ENCODE data around the gene PNPO. TPM values are rescaled to one million over a fixed set of nuclear protein-coding genes. Genes with fewer than 3 reads are reported as not detected.
"Not testable (repeated sequence)": the region's sequence is repeated elsewhere in the genome, so short reads cannot be mapped to it uniquely, and the experiment has no call there.

PNPO gene
- total RNA-seq, 2 experiments from 2014 or later = 32.5 to 32.8 TPM

- Mint-ChIP-seq H3K4me1 (peaks cover 3% of the 10 kb centered on the region), H3K36me3 (peaks cover 17% of the 10 kb centered on the region), H3K4me3 (no peak overlapping the region), H3K27me3 (no peaks in the 10 kb centered on the region), H3K27ac (no peak overlapping the region), H3K9me3 (no peaks in the 10 kb centered on the region)
- DNase-seq = no peak
- POLR2A ChIA-PET = no interaction called here
- no peak for ATAC-seq (ENCODE audit: low read depth)
These were observed 13.0 kb upstream of the PNPO start for GRCh38 chr17:47928415-47928814.

GRCh38 chr17:47929218-47930000 lies 12.0 kb upstream of the PNPO start:
- no peak overlapping the region for H3K27ac Mint-ChIP-seq

GRCh38 chr17:47931848-47932247 lies 9.5 kb upstream of the PNPO start:
- Mint-ChIP-seq H3K27ac (peak overlapping the region; percentile 42), H3K4me1 (peaks cover 5% of the 10 kb centered on the region), H3K36me3 (peaks cover 11% of the 10 kb centered on the region), H3K9me3 (no peaks in the 10 kb centered on the region), H3K4me3 (no peak overlapping the region), H3K27me3 (no peaks in the 10 kb centered on the region)
- ATAC-seq (ENCODE audit: low read depth) (no peak), DNase-seq (no peak)
- POLR2A ChIA-PET = interaction anchor here (1.1 to 1.3 kb wide), 2 partner anchors 9 to 10 kb away, joined by 3 to 7 read pairs; partner anchors contain the start of gene PNPO

More at GRCh38 chr17:47929218-47930000, 12.0 kb upstream of the PNPO start:
- POLR2A ChIA-PET = interaction anchor here (0.6 kb wide), 1 partner anchor 253 kb away, joined by 6 read pairs; no protein-coding TSS in a partner anchor
- peaks cover 3% of the 10 kb centered on the region for H3K4me1 Mint-ChIP-seq
- H3K27me3 Mint-ChIP-seq = no peaks in the 10 kb centered on the region
- peaks cover 17% of the 10 kb centered on the region for H3K36me3 Mint-ChIP-seq
- H3K9me3 Mint-ChIP-seq = no peaks in the 10 kb centered on the region
- no peak overlapping the region for H3K4me3 Mint-ChIP-seq
- ATAC-seq (ENCODE audit: low read depth) (no peak), DNase-seq (no peak)

GRCh38 chr17:47934856-47935255 lies 6.5 kb upstream of the PNPO start:
- H3K27me3 Mint-ChIP-seq = no peaks in the 10 kb centered on the region
- no peak for ATAC-seq (ENCODE audit: low read depth)
- no peaks in the 10 kb centered on the region for H3K9me3 Mint-ChIP-seq
- peaks cover 5% of the 10 kb centered on the region for H3K36me3 Mint-ChIP-seq
- DNase-seq = no peak
- no peak overlapping the region for H3K27ac Mint-ChIP-seq
- no peak overlapping the region for H3K4me3 Mint-ChIP-seq
- POLR2A ChIA-PET = no interaction called here
- peaks cover 8% of the 10 kb centered on the region for H3K4me1 Mint-ChIP-seq

- H3K4me3 Mint-ChIP-seq; ATAC-seq (ENCODE audit: low read depth); H3K4me1 Mint-ChIP-seq; H3K27ac Mint-ChIP-seq; H3K36me3 Mint-ChIP-seq; H3K27me3 Mint-ChIP-seq; DNase-seq; H3K9me3 Mint-ChIP-seq: not testable (repeated sequence)
- POLR2A ChIA-PET = interaction anchor here (0.6 kb wide), 1 partner anchor 18 kb away, joined by 5 read pairs; no protein-coding TSS in a partner anchor
These were observed 5.9 kb upstream of the PNPO start for GRCh38 chr17:47935468-47935867.

DNA sequence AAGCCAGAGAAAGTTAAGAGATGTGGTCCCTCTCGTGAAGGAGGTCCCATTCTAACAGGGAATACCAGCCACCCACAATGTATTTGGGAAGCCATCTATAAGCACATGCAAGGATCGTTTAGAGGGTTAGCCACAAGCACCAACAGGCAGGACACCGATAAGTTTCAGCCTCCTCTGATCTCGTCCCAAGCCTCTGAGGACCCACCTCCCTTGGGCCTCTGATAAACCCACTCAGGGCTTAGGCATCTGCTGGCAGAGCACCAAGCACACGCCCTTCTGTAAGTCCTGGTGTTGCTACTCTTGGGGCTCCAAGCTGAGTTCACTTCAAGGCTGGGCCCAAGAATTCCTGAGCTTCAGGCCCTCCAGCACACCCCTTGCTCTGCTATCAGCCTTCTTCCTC lies 5.4 kb upstream of the PNPO start:
- H3K27me3 Mint-ChIP-seq = no peaks in the 10 kb centered on the region
- POLR2A ChIA-PET = interaction anchor here (0.6 kb wide), 1 partner anchor 17 kb away, joined by 5 read pairs; no protein-coding TSS in a partner anchor

GRCh38 chr17:47937941-47938340 lies 3.4 kb upstream of the PNPO start:
- peaks cover 4% of the 10 kb centered on the region for H3K36me3 Mint-ChIP-seq
- POLR2A ChIA-PET = interaction anchor here (0.7 to 1.2 kb wide), 2 partner anchors 12 to 1383 kb away, joined by 3 to 4 read pairs; no protein-coding TSS in a partner anchor
- no peaks in the 10 kb centered on the region for H3K27me3 Mint-ChIP-seq
- H3K4me1 Mint-ChIP-seq = peaks cover 17% of the 10 kb centered on the region
- no peak overlapping the region for H3K4me3 Mint-ChIP-seq
- DNase-seq (no peak), ATAC-seq (ENCODE audit: low read depth) (no peak)
- no peak overlapping the region for H3K27ac Mint-ChIP-seq
- peaks cover 2% of the 10 kb centered on the region for H3K9me3 Mint-ChIP-seq

More for the DNA sequence above, 5.4 kb upstream of the PNPO start:
- Mint-ChIP-seq H3K27ac (no peak overlapping the region), H3K4me1 (peaks cover 10% of the 10 kb centered on the region), H3K36me3 (peaks cover 5% of the 10 kb centered on the region), H3K4me3 (no peak overlapping the region), H3K9me3 (no peaks in the 10 kb centered on the region)
- DNase-seq = no peak
- ATAC-seq (ENCODE audit: low read depth) = no peak

GRCh38 chr17:47942096-47942510 lies 732 bp downstream of the PNPO start:
- Mint-ChIP-seq H3K27ac (peak overlapping the region; percentile 78), H3K4me1 (peaks cover 40% of the 10 kb centered on the region), H3K9me3 (peaks cover 2% of the 10 kb centered on the region), H3K4me3 (peak overlapping the region; percentile 97), H3K36me3 (peaks cover 16% of the 10 kb centered on the region), H3K27me3 (no peaks in the 10 kb centered on the region)
- ATAC-seq (ENCODE audit: low read depth) (no peak), DNase-seq (no peak)
- POLR2A ChIA-PET = interaction anchor here (0.6 to 3.9 kb wide), 7 partner anchors 8 to 181 kb away, joined by 3 to 24 read pairs (median 6); partner anchors contain the start of genes CDK5RAP3 and SP2

DNA sequence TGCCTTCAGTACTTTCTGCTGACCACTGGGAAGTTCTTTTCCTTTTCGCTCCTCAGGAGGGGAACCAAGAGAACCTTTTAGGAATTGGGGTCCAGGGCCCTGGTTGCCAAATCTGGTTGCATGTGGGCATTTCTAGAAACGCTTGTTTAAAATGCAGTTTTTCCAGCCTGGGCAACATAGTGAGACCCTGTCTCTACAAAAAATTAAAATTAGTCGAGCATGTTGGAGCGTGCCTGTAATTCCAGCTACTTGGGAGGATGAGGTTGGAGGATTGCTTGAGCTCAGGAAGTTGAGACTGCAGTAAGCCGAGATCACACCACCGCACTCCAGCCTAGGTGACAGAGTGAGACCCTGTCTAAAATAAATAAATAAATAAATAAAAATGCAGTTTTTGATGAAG lies 1.2 kb downstream of the PNPO start:
- Mint-ChIP-seq H3K9me3 (peaks cover 2% of the 10 kb centered on the region), H3K36me3 (peaks cover 17% of the 10 kb centered on the region), H3K27me3 (no peaks in the 10 kb centered on the region), H3K27ac (peak overlapping the region; percentile 78), H3K4me3 (peak overlapping the region; percentile 97), H3K4me1 (peaks cover 42% of the 10 kb centered on the region)
- DNase-seq = no peak
- POLR2A ChIA-PET = interaction anchor here (0.9 to 3.9 kb wide), 3 partner anchors 28 to 75 kb away, joined by 4 to 24 read pairs (median 18); partner anchors contain the start of genes CDK5RAP3 and SP2
- ATAC-seq (ENCODE audit: low read depth) = no peak

GRCh38 chr17:47945080-47945479 lies 3.7 kb downstream of the PNPO start:
- POLR2A ChIA-PET = interaction anchor here (0.6 to 1.3 kb wide), 6 partner anchors 8 to 114 kb away, joined by 3 to 10 read pairs (median 4); partner anchors contain the start of genes CDK5RAP3, LRRC46, MRPL10 and SP2
- peaks cover 2% of the 10 kb centered on the region for H3K9me3 Mint-ChIP-seq
- peaks cover 19% of the 10 kb centered on the region for H3K36me3 Mint-ChIP-seq
- H3K4me3 Mint-ChIP-seq = peak overlapping the region; percentile 77
- ATAC-seq (ENCODE audit: low read depth) = peak; percentile 9
- no peak for DNase-seq
- peak overlapping the region; percentile 86 for H3K27ac Mint-ChIP-seq
- peaks cover 51% of the 10 kb centered on the region for H3K4me1 Mint-ChIP-seq
- H3K27me3 Mint-ChIP-seq = no peaks in the 10 kb centered on the region

- DNase-seq = peak; percentile 39
- peak overlapping the region; percentile 86 for H3K27ac Mint-ChIP-seq
- POLR2A ChIA-PET = interaction anchor here (0.7 to 1.7 kb wide), 7 partner anchors 9 to 114 kb away, joined by 3 to 14 read pairs (median 3); partner anchors contain the start of genes CDK5RAP3, LRRC46, MRPL10 and SP2
- peaks cover 51% of the 10 kb centered on the region for H3K4me1 Mint-ChIP-seq
- ATAC-seq (ENCODE audit: low read depth) = no peak
- H3K27me3 Mint-ChIP-seq = no peaks in the 10 kb centered on the region
- H3K4me3 Mint-ChIP-seq = peak overlapping the region; percentile 77
- H3K9me3 Mint-ChIP-seq = peaks cover 2% of the 10 kb centered on the region
- H3K36me3 Mint-ChIP-seq = peaks cover 19% of the 10 kb centered on the region
These were observed 4.4 kb downstream of the PNPO start for GRCh38 chr17:47945529-47946508.

GRCh38 chr17:47946516-47946915 lies 5.1 kb downstream of the PNPO start:
- no peak for DNase-seq
- Mint-ChIP-seq H3K4me3 (peak overlapping the region; percentile 50), H3K27me3 (no peaks in the 10 kb centered on the region), H3K9me3 (no peaks in the 10 kb centered on the region), H3K4me1 (peaks cover 47% of the 10 kb centered on the region), H3K27ac (peak overlapping the region; percentile 86), H3K36me3 (peaks cover 17% of the 10 kb centered on the region)
- POLR2A ChIA-PET = interaction anchor here (0.9 to 6.1 kb wide), 5 partner anchors 9 to 71 kb away, joined by 3 to 49 read pairs (median 5); partner anchors contain the start of genes CDK5RAP3 and SP2
- no peak for ATAC-seq (ENCODE audit: low read depth)
